HG03108 (cell line): ENCODE results near the gene HTR5A.

Experiments used
- ATAC-seq: cut with Tn5 transposase; IDR thresholded peaks from one replicate; pipeline ENCODE4 v1.9.1; 2021; ENCODE audit warnings: moderate library complexity; ENCODE audit not compliant: unreplicated experiment

The HTR5A gene

DNA sequence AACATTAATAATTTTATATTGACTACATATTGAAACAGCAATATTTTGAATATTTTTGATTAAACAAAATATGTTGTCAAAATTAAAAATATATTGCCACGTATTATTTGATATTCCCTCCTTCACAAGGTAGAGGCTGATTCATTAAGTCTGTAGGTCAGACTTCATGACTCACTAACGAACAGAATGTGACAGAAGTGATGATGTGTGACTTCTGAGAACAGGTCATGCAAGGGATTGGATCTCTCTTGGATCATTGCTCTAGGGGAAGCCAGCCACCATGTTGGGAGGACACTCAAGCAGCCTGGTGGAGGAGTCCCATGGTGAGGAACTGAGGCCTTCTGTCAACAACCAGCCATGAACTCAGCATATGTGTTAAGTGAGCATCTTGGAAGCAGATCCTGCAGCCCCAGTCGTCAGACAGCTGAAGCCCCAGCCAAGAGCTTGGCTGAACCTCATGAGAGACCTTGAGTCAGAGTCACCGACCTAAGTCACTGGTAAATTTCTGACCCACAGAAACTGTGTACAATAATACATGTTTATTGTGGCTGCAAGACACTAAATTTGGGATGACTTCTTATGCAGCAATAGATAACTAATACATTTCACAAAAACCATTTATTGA is 66.6 kb downstream of the HTR5A start:
- no peak for ATAC-seq
